GM18511 (cell line): Measurements from ENCODE around the gene HS2ST1.
A peak's percentile ranks its signal among the peaks of the same experiment; 100 is the strongest.

Source experiments
- ATAC-seq: cut with Tn5 transposase; IDR thresholded peaks from one replicate; pipeline ENCODE4 v1.9.1; 2021; ENCODE audit warnings: mild to moderate bottlenecking, moderate library complexity; ENCODE audit not compliant: unreplicated experiment

HS2ST1 gene

DNA sequence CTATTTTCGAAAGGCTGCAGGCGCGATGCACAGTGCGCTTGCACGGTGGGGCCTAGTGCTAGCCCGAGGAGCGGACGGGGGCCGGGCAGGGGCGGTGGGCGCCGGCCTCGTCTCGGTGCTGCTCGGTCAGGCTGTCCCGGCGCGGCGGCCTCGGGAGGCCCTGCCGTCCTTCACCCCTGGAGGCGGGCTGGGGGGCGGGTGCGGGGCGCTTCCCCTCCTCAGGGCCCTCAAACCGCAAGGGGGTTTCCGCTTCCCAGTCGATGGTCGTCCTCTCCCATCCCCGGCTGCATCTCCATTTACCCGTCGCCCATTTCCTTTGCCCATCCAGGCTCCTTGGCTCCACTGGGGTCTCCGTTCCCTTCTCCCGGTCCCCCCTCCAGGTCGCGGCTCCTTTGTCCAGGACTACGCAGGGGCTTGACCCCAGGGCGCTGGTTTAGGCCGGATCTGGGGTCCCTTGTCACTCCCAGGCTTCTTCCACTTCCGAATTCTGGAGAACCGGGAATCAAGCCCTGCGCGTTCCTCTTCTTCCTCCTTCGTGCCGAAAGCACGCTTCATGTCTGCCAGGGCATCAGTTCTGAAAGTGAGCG, 217.9 kb downstream of the HS2ST1 start:
- ATAC-seq: peak; percentile 48

DNA sequence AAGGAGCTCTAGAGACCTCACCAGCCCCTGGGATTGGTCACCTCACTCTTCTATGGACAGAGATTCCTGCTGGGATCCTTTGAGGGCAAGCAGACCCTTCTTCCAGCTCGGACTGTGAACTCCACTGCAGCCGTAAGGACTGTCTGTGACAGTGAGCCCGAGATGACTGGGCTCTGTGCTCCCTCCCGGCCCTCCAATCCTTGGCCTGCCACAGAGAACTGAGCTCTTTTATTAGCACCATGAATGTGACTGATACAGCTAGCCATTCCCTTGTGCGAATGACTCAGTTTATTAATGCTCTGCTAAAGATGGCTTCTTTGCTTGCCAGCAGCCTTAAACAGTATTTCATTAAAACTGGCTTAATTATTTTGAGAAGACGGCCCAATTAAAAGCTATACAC, 219.6 kb downstream of the HS2ST1 start:
- no peak for ATAC-seq

DNA sequence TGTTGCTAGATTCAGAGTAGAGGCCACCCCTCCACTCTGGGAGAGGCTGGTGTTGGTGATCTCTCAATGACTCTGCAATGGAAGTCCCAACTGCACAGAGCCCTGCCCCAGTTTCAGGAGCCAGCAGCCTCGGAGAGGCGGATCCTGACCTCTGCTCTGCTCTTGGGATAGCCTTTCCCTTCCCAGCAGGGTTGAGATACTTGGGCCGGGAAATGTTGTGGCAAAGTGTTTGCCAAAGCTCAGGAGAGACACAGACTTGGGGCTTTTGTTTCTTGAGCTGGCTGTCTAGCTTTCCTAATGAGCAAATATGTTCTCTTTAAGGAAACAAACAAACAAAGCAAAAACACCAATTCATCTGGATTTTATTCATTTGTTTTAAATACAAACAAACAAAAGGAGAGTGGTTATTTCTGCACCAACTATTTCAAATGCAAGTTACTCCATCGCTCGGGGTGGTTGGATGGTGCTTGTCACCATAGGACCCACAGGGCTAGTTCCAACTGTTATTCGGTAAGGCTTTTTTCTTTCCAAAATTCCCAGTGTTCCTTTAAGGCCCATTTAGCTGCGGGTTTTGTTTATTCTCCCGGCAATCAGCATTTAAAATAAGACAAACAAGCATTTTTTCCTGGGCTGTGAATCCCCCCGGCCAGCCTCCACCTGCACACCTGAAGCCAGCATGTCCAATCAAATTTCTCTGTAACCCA, 220.3 kb downstream of the HS2ST1 start:
- no peak for ATAC-seq

DNA sequence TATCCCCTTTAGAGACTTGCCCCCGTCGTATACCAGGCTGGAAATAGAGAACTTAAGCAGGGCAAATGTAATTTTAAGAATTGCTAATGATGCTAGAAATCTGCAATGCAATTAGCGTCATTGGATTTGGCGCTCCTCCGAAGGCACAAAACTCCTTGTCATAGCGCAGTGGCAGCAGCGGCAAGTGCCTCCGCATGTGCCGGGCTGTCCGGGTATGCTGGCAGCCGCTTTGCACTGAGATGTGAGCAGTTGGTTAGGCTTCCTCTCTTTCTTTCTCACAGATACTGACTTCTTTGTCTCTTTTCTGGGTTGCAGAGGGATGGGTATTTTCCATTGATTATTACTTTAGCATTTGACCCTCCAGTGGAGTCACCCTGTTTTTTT, 220.9 kb downstream of the HS2ST1 start:
- no peak for ATAC-seq

DNA sequence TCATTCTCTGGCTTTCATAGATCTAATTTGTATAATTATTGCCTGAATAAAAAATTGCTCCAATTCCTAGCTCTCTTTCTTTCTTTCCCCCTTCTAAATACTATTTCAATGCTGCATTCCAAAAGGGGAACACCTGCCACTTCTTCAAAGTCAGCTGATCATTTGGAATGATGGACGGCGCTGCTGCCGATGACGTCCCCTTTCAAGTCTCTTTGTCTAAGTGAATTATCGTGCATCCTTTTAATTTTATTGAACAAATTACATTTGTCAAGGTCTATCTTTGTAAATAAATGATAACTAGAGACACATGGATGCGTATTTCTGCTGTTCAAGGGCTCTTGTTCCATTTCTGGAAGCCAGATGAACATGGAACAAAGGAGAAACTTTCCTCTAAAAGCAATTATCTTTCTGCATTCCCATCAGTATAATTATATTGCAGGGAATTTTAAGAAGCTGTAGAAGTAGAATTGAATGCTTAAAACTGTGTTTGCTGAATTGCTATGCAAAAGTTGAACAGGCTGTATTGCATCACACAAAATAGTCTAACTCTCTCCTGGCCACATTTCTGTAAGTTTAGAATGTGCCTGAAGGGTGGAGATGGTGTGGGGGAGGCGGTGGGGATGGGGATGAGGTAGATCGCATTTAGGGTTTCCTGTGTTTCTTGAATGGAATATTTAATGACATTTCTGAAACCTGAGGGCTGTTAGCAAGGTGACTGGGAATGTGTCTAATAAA, 222.3 kb downstream of the HS2ST1 start:
- ATAC-seq: no peak

DNA sequence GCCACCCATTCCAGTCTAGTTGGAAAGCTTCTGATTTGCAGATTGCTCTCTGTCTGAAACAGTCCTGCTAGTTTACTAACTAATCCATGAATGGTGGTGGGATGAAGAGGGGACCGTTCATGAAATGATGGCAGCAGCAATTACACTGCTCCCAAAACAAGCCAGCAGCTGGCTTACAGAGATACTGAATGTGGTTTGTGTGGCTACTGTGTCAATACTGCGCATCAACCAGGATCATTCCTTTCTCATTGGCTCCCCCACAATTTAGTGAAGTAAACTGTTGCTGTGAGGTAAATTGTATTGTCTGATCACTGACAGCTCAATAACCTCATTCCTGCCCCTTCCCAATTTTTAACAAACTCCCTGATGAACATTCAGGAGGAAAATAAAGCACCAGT, 222.9 kb downstream of the HS2ST1 start:
- ATAC-seq: no peak

DNA sequence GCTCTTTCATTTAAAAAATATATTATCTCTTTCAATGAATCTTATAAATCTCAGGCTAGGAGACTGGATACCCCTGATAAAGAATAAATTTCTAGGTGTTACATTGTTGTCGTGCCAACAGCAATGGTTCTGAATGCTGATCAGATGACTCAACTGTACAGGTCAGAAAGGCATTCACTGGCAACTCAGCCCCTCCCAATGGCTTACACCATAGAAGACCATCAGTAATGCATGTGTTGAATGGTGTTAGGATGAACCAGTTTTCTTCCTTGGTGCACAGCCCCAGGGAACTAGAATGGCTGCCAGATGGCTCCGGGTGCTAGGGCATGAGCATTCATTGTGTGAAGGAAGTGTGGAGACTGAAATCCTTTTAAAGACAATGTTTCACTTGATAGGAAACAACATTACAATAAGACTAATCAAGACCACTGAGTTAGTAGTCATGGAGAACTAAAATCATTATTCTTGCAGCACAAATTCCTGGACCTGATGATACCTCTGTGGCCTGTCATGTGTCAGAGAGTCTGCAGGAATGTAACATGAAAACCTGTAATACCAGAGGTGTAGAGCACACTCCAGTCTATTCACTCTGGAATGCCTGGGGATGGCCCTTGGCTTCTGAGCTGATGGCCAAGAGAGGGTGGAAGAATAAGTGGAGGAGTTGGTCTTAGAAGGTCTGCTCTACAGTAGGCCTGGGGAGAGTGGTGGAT, 226.6 kb downstream of the HS2ST1 start:
- ATAC-seq: no peak

DNA sequence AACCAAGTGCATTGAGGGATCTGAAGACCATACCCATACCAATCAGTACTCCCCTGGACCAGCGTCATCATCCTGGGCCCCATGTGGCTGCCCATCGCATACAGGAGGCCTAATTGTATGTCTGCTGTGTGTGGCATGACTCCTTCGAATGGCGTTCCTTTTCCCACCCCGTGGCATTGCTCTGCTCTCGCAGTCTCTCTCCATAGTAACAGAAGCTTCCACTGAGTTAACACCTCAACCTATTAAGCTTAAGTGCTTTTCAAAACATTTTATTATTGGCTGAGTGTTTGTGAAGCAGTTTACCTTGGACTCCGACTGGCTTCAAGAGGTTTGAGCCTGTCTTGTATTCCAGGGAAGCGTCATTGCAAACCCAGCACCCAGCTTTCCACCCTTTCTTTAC, 227.1 kb downstream of the HS2ST1 start:
- no peak for ATAC-seq

DNA sequence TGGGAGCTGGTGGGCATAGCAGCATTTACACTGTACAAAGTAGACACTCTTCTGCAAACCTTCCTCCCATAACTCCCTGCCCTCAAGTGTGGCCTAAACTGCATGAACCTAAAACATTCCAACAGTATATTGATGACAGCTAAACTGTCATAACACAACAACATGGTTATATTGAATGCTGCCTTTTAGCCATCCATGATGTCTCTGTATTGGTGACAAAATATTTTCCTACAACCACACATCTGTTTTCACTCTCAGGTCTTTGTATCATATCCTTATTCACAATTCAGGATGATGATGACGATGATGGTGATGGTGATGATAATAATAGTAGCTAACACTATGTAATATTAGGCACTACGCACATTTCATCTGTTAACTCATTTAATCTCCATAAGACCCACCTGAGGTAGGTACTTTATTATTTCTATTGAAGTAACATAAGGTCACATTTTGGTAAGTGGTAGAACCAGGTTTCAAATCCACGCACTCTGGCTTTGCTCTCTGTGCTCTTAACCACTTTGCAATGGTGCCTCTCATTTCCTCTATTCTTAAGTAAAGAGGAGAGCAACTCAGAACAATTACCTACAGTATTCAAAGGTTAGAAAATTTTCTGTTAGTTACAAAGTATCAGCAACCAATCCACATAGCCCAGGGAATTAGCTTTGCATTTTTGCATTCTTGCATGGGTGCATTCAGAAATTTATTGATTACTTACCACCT, 229.1 kb downstream of the HS2ST1 start:
- peak; percentile 45 for ATAC-seq

DNA sequence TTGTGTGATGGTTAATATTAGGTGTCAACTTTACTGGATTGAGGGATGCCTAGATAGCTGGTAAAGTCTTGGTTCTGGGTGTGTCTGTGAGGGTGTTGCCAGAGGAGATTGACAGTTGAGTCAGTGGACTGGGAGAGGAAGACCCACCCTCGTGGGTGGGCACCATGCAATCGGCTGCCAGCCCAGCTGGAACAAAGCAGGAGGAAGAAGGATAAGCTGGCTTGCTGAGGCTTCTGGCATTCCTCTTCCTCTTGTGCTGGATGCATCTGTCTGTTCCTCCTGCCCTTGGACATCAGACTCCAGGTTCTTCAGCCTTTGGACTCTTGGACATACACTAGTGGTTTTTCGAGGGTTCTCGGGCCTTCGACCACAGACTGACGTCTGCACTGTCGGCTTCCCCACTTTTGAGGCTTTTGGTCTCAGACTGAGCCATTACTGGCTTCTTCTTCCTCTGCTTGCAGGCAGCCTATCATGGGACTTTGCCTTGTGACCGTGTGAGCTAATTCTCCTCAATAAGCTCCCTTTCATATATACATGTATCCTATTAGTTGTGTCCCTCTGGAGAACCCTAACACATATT, 230.0 kb downstream of the HS2ST1 start:
- ATAC-seq: no peak

DNA sequence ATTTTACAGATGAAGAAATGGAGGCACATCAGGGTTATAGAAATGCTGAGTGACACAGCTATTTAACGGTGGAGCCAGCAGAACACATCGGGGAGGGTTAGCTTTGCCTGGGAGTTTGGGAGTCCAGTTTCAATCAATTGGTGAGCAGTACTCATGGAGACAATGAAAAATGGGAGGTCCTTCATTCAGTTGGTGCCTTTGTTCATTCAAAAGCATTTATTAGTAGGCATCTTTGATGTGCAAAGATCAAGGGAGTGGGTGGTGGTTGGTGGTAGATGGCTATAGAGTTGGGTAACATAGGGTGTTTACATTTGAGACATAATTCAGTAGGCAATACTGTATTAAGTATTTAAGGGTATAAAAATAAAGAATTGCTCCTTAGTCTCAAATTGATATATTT, 230.5 kb downstream of the HS2ST1 start:
- ATAC-seq: no peak

DNA sequence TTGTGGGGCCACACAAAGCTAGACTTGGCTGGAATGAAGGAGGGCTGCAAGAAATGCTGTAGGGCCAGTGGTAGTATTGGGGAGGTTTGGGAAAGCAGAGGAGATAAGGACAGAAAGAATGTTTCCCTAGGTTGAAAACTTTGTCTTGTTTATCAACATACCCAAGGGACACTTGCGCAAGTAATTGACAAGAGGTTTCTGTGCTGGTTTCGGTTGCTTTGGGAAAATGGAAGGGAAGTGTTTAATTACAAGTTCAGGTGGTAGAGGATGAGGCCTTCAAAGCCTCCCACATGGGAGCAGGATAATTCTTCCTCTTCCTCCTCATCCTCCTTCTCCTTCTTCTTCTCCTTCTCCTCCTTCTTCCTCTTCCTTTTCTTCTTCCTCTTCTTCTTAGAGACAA, 232.1 kb downstream of the HS2ST1 start:
- no peak for ATAC-seq

DNA sequence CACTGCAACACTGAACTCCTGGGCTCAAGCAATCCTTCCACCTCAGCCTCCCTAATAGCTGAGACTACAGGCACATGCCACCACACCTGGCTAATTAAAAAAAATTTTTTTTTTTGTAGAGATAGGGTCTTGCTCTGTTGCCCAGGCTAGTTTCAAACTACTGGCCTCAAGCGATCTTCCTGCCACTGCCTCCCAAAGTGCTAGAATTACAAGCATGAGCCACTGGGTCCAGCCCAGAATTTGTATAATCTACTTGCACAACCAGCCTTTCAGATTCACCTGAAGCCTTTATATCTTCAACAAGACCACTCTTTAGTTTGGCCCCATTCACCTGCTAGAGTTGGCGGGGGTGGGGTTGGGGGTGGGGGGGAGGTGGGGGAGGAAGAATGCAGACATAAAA, 232.6 kb downstream of the HS2ST1 start:
- ATAC-seq: no peak

DNA sequence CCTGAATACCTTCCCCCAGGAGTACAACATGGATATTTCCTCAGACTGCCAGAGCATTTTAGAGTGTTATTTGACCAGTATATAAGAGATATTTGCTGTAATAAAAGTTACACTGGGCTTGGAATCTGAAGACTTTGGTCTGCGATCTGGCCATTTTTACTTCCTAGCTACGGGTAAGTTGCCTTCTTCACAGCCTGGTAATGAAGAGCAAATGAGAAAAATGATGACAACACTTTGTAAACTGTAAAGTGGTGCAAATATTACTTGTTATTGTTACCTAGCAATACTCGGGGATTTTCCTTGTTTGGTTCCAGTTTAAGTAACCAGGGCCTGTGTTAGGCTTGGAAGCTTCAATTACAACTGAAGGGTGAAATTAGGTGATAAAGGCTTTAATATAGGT, 233.4 kb downstream of the HS2ST1 start:
- no peak for ATAC-seq

DNA sequence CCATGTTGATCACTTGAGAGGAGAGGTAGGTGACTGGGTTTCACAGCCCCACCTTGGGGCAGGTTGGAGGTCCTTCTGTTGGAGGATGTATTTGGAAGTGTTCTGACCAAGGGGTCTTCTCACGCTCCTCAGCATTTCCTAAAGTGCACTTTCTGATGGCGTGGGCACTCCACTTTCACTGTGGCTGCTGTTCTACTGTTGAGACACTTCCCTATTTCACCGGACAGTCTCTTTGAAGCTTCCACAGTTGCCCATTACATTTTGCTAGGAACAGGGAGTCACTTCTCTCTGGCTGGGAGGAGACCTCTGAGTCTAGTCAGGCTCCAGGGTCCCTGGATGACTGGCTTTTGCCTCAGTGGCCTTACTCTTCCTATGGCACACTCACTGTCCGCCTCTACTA, 234.2 kb downstream of the HS2ST1 start:
- ATAC-seq: no peak

DNA sequence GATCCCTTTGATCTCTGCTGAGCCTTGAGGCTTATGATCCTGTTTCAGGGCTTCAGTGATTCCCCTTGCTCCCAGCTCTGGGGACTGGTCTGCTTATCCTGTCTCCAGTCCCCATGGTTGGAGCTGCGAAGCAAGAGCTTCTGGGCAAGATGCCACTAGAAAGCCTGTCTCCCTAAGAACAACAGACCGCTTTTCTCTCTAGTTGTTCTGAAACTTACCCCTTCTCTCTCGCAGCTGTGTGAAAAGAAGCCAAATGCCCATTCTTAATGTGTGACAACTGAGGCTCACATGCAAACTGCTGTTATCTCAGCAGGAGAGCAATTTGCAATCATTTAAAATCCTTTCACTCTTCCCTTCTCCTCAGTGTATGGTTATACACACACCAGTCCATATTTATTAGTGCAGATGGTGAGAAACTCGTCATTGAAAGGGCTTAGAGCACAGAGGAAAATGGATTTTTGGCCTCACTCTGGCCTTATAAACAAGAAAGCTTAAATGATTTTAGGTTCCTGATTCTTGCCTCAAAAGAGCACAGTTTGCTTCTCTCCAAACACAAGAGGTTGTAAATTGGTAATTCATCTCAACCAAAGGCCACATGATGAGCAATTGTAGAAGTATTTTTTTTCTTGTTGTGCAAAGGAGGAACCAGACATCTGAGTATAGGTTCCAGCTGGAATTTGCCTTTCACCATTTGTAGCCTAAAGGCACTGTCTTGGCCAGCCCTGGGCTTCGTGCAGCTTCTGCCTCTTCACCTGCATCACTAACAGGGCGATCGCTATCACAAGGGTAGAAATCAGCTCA, 235.0 kb downstream of the HS2ST1 start:
- ATAC-seq: no peak

DNA sequence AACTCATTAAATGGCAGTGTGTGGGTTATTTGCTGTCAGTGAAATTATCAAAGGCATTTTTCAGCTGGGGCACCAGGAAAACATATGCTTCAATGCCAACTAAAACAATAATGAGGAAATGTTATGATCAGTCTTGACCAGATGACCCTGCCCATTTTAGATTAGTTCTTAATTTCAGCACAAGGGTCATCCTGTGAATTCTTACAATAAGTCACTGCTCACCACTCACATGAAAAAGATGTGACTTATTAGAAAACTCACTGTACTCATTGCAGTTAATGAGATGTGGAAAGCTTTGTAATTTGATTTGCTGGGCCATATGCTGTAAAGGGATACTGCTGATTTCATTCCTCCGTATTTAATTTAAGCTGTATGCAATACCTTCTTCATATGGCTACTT, 235.7 kb downstream of the HS2ST1 start:
- no peak for ATAC-seq

DNA sequence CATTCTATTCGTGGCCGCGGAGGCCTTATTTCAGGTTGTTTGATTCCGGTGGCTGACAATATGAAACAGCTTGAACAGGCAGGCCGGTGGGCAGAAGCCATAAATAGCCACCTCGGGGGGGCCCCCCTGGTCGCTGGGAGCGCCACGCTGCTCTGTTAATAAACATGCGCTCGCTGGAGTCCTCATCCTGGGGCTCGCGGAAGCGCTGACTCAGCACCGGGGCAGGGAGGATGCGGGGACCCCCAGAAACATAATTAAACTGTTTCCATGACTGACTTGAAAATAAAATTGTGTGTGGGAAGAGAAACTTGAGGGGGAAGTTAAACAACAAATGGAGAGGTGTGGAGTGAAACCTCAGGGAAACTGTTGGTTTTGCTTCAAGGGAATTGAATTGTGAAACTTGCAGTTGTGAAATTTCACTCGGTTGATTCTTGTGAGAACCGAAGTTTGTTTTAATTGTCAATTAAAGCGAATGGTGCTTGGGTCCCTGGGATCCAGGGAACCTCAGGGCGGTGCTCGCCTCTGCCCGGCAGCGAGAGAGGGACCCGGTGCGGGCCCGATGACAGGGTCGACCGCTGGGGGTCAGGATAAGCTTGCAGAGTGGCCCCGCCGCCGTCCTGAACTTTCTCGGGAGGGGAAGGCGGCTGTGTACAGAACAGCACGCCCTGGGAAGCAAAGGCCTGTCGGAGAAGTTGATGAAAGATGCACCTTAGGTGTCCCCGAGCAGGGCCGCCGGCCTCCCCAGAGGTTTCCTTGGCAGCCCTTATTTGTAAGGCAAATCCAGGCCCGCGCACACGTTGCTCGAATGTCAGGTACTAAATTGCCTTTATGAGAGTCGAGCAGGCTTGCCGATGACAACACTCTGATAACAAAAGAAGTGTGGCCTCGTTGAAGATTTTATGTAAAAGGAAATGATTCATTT, 237.3 kb downstream of the HS2ST1 start:
- peak; percentile 84 for ATAC-seq

DNA sequence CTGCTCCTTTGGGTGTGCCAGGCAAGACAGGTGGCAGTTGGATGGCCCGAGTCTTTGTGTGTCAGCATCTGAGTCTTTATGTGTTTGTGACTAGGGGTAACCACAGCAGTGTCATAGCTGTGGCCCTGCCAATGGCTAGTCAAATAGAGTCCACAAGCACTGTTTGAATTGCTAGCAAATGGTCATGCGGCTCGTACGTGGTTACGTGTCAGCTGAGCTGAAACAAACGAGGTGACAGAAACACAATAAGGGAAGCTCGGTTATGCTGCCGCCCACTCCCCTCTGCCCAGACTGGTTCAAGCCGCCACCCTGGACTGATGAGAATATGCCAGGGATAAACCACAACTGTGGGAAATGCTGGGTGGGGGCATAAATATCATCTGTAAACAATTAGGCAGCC, 239.9 kb downstream of the HS2ST1 start:
- no peak for ATAC-seq
